Osteoblast (primary cell): ENCODE results near the gene CALCB. TPM values are rescaled to one million over a fixed set of nuclear protein-coding genes. Genes with fewer than 3 reads are reported as not detected.
"Not testable (repeated sequence)": the region's sequence is repeated elsewhere in the genome, so short reads cannot be mapped to it uniquely, and the experiment has no call there.

Experiments used
- DNase-seq: peaks from one replicate; pipeline ENCODE4 v3.0.0; 2011; ENCODE audit warnings: low spot score, mixed read lengths; ENCODE audit not compliant: insufficient read length; ENCODE audit errors: missing footprints
- H2AFZ ChIP-seq: 2 replicates; pipeline ENCODE4 v1.6.0; 2011; ENCODE audit warnings: mild to moderate bottlenecking, low read length
- H3K27ac ChIP-seq: 2 replicates; pipeline ENCODE4 v1.5.1; 2011; ENCODE audit warnings: mild to moderate bottlenecking, low read depth, low read length, moderate library complexity
- H3K27me3 ChIP-seq: 2 replicates; pipeline ENCODE4 v1.6.0; 2012; ENCODE audit warnings: mild to moderate bottlenecking, control low read depth, inconsistent platforms, low read length, moderate library complexity; ENCODE audit not compliant: insufficient read depth
- H3K36me3 ChIP-seq: 2 replicates; pipeline ENCODE4 v1.5.1; 2011; ENCODE audit warnings: mild to moderate bottlenecking, low read length, control low read depth, moderate library complexity; ENCODE audit not compliant: insufficient read depth
- H3K4me1 ChIP-seq: 2 replicates; pipeline ENCODE4 v1.5.1; 2011; ENCODE audit warnings: mild to moderate bottlenecking, low read length, control low read depth, moderate library complexity; ENCODE audit not compliant: insufficient read depth
- H3K4me2 ChIP-seq: 2 replicates; pipeline ENCODE4 v1.6.0; 2011; ENCODE audit warnings: mild to moderate bottlenecking, low read length; ENCODE audit not compliant: insufficient read depth
- H3K4me3 ChIP-seq: fragments of 200-600 bp; sonication (generic); 3 replicates; pipeline ENCODE4 v1.5.1; 2012; ENCODE audit warnings: mild to moderate bottlenecking, low read length, inconsistent platforms; ENCODE audit not compliant: insufficient read depth
- H3K79me2 ChIP-seq: 2 replicates; pipeline ENCODE4 v1.6.0; 2012; ENCODE audit warnings: mild to moderate bottlenecking, low read length, control low read depth, inconsistent platforms; ENCODE audit not compliant: insufficient read depth
- H3K9me3 ChIP-seq: 2 replicates; pipeline ENCODE4 v1.5.1; 2011; ENCODE audit warnings: low read depth, low read length, control low read depth
- H4K20me1 ChIP-seq: 2 replicates; pipeline ENCODE4 v1.6.0; 2012; ENCODE audit warnings: mild to moderate bottlenecking, low read length, control low read depth; ENCODE audit not compliant: insufficient read depth
- total RNA-seq: library from RNA; depleted of rRNA; stranded (reverse); fragments of >200 nt; gene quantifications from 2 replicates; pipeline ENCODE4 v1.2.3, GENCODE V29; 2012
- TF ChIP-seq, protein P1 (sequence below): IDR thresholded peaks from 2 replicates; pipeline ENCODE4 v1.5.1; 2011; ENCODE audit warnings: mild to moderate bottlenecking, low read depth, low read length, moderate library complexity; ENCODE audit errors: extremely low read depth

CALCB gene, protein sequence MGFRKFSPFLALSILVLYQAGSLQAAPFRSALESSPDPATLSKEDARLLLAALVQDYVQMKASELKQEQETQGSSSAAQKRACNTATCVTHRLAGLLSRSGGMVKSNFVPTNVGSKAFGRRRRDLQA
- not detected in 2 replicates for total RNA-seq

DNA sequence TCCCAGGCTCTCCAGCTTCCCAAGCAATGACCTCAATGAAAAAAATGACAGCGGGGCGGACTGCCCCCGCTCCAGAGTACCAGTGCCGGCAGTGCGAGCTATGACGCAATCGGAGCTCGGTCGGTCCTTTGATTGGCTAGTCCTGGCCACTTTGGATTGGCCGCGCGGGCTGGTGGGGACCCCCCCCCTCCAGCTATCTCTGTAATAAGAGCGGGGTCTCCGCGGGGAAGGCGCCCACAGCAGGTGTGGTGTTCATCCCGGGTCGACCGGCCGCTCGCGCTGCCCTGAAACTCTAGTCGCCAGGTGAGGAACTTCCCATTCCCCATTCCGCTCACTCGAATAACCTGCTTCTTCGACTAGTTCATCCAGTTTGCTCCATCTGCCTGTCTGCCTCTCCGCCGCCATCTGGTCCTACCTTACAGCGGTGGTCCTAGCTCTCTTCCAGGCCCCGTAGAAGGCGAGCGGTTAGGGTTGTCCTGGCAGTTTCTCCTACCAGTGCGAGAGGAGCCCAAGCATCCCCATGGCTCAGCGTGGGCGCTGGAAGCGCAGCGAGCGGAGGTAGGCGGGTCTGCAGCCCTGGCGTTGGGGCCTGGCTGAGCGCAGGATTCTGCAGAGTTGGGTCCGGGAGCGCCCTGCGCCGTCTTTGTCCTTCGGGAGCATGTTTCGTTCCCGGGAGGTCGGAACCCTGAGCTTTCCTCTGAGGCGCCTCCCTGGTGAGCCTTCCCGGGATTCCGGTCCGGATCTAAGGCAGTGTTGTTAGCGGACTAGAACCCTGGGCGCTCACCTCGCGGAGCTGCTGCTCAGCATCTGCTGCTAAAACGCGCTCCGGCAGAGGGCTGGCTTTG is at the start of gene CALCB:
TSS of gene CALCB (plus strand) at position 233 of the 845 bp plus-strand sequence. CDS start 1,126 bp downstream, outside the sequence.
- no peak within 1 kb of the TSS for H3K27ac ChIP-seq
- H4K20me1 ChIP-seq = no peaks in the 10 kb centered on the region
- H2AFZ ChIP-seq = peak within 1 kb of the TSS; percentile 53
- no peaks in the 10 kb centered on the region for H3K9me3 ChIP-seq
- H3K4me1 ChIP-seq = peaks cover 18% of the 10 kb centered on the region
- TF ChIP-seq, protein P1, sequence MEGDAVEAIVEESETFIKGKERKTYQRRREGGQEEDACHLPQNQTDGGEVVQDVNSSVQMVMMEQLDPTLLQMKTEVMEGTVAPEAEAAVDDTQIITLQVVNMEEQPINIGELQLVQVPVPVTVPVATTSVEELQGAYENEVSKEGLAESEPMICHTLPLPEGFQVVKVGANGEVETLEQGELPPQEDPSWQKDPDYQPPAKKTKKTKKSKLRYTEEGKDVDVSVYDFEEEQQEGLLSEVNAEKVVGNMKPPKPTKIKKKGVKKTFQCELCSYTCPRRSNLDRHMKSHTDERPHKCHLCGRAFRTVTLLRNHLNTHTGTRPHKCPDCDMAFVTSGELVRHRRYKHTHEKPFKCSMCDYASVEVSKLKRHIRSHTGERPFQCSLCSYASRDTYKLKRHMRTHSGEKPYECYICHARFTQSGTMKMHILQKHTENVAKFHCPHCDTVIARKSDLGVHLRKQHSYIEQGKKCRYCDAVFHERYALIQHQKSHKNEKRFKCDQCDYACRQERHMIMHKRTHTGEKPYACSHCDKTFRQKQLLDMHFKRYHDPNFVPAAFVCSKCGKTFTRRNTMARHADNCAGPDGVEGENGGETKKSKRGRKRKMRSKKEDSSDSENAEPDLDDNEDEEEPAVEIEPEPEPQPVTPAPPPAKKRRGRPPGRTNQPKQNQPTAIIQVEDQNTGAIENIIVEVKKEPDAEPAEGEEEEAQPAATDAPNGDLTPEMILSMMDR = no peak
- no peaks in the 10 kb centered on the region for H3K36me3 ChIP-seq
- no peaks in the 10 kb centered on the region for H3K79me2 ChIP-seq
- peaks cover 18% of the 10 kb centered on the region for H3K27me3 ChIP-seq
- H3K4me2 ChIP-seq = peak within 1 kb of the TSS; percentile 86
- peak; percentile 89 for DNase-seq
- peak within 1 kb of the TSS; percentile 64 for H3K4me3 ChIP-seq

DNA sequence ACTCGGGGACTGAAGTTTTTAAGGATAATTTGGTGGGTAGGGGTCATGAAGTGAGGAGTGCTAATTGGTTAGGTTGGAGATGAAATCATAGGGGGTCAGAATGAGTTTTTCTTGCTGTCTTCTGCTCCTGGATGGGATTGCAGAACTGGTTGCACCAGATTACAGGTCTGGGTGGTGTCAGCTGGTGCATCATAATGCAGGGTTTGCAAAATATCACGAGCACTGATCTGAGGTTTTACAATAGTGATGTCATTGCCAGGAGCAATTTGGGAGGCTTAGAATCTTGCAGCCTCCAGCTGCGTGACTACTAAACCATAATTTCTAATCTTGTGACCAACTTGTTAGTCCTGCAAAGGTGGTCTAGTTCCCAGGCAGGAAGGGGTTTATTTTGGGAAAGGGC is 46.4 kb upstream of the CALCB start:
- no peak overlapping the region for H3K27ac ChIP-seq
- H3K27me3 ChIP-seq = peaks cover 4% of the 10 kb centered on the region
- H3K4me3 ChIP-seq = no peak overlapping the region
- no peaks in the 10 kb centered on the region for H3K4me1 ChIP-seq
- no peaks in the 10 kb centered on the region for H3K79me2 ChIP-seq
- no peak for DNase-seq
- no peaks in the 10 kb centered on the region for H3K9me3 ChIP-seq
- H3K36me3 ChIP-seq = no peaks in the 10 kb centered on the region
- H4K20me1 ChIP-seq = no peaks in the 10 kb centered on the region
- TF ChIP-seq, protein P1 = no peak
- H3K4me2 ChIP-seq = no peak overlapping the region
- H2AFZ ChIP-seq = no peak overlapping the region

DNA sequence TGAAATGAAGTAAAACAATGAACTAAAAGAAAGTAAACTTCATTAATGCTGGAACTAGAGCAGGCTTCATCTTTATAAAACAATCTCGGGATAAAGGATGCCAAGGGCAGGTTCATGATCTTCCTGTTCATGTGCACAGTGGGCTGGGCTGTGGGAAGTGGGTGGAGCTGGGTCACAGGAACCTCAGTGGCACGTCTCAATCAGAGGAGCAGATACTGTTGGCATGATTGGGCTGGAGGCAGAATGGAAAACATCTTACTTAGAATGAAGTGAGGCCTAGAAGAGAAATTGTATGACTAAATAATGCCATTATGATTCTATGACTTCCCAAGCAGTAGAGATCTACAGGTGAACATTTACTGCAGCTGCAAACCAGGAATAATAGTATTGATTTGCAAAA is 45.4 kb upstream of the CALCB start:
- no peak for DNase-seq
- no peak overlapping the region for H3K27ac ChIP-seq
- no peak overlapping the region for H3K4me3 ChIP-seq
- H3K4me1 ChIP-seq = no peaks in the 10 kb centered on the region
- H3K27me3 ChIP-seq = peaks cover 4% of the 10 kb centered on the region
- no peak overlapping the region for H2AFZ ChIP-seq
- TF ChIP-seq, protein P1 = no peak
- no peaks in the 10 kb centered on the region for H4K20me1 ChIP-seq
- H3K79me2 ChIP-seq = no peaks in the 10 kb centered on the region
- no peaks in the 10 kb centered on the region for H3K36me3 ChIP-seq
- H3K4me2 ChIP-seq = no peak overlapping the region
- H3K9me3 ChIP-seq = no peaks in the 10 kb centered on the region

DNA sequence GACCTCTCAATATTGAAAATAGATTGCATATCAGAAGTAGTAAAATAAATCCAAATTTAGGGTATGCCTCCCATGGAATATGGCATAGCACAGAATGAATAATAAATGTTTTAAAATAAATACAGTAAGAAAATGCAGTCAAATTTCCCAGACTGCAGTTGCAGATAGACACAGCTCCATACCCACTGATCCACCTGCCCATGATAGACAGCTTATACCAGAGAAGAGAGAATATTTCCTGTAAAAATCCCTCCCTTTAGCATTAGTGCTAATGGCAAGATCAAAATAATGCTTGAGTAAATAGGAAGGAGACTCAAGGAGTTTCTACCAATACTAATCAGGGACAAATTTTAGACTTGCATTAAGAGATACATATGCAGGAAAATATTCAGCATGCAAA is 45.0 kb upstream of the CALCB start:
- DNase-seq = no peak
- Histone ChIP-seq H3K4me2 (no peak overlapping the region), H4K20me1 (no peaks in the 10 kb centered on the region), H3K27me3 (peaks cover 4% of the 10 kb centered on the region), H3K9me3 (no peaks in the 10 kb centered on the region), H3K4me1 (no peaks in the 10 kb centered on the region), H3K36me3 (no peaks in the 10 kb centered on the region), H2AFZ (no peak overlapping the region), H3K79me2 (no peaks in the 10 kb centered on the region), H3K4me3 (no peak overlapping the region), H3K27ac (no peak overlapping the region)
- TF ChIP-seq, protein P1 = no peak

DNA sequence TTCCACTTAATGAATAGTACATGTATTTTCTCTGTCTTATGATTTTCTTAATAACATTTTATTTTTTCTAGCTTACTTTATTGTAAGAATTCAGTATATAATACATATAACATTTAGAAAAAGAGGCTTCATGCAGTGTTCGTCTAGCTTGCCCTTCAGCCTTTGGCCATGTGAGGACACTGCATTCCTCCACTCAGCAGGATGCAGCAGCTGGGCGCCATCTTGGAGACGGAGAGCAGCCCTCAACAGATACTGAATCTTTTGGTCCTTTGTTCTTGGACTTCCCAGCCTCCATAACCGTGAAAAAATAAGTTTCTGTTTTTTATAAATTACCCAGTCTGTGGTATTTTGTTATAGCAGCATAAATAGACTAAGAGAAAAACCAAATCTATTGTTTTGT is 41.4 kb upstream of the CALCB start:
- not testable (repeated sequence) for H4K20me1 ChIP-seq, H3K9me3 ChIP-seq, H3K4me1 ChIP-seq, H3K4me2 ChIP-seq, H3K79me2 ChIP-seq, H2AFZ ChIP-seq, H3K36me3 ChIP-seq, H3K4me3 ChIP-seq, H3K27ac ChIP-seq, DNase-seq, H3K27me3 ChIP-seq
